ENCODE results near the gene MAP3K10.

DNA sequence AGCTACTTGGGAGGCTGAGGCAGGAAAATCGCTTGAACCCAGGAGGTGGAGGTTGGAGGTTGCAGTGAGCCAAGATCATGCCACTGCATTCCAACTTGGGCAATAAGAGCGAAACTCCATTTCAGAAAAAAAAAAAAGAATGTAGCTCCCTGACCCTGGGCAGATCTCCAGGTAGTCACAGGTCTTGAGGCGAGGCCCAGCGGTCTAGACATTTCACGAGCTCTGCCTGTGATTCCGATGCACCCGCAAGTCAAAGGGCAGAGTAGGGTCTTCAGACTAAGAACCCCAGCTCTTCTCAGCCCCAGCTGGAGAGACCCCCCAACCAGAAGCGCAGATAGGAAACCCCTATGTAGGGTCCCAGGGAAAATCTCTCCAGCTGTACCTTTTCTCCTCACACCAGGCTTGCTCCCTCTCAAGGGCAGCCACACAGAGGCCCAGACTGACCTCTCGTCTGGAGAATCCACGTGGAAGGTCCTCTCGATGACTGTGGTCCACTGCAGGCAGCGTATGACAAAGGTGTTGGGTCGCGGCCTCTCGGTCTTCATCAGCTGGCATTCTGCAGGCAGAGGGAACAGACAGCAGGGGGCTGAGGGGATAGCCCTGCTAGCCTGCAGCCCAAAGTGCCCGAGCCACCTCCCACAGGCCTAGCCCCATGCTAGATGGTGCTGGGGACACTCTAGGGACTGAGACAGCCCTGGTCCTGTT is 63.6 kb downstream of the MAP3K10 start:
- TF ChIP-seq POLR2A (IDR thresholded peaks at IDR 0.05; ENCODE audit: low read depth, low read length) (no peak), TAF1 (IDR thresholded peaks at IDR 0.05; ENCODE audit: low read depth, low read length) (no peak)

Measured in GM12891 (cell line).